ENCODE measurements around the gene FBLIM1. TPM values are rescaled to one million over a fixed set of nuclear protein-coding genes. Genes with fewer than 3 reads are reported as not detected.

FBLIM1 gene
- total RNA-seq, 4 donors from 2014 or later: 140 to 411 (median 311) TPM

- in situ Hi-C loops (cut with MboI; ENCODE audit: low pct_ligation_motif_present in 1 of 4, low pct_unique_long_range_greater_than_20kb in 1 of 4, low sequenced_read_pairs in 3 of 4) (no loop called here), intact Hi-C loops (cut with DNase I; ENCODE audit: low total_unique reads) (no loop called here)
- no peak for DNase-seq
- no peak for TF ChIP-seq POLR2AphosphoS5 (IDR thresholded peaks at IDR 0.05)
- TF ChIP-seq EP300 (IDR thresholded peaks at IDR 0.05; ENCODE audit: low read depth): no peak
- TF ChIP-seq CTCF (IDR thresholded peaks at IDR 0.05): no peak
- TF ChIP-seq POLR2A (IDR thresholded peaks at IDR 0.05): no peak
- Histone ChIP-seq H3K4me3 (no peak overlapping the region), H3K36me3 (peaks cover 0 to 23% (median 8%) of the 10 kb centered on the region in 4 donors), H3K27ac (peak overlapping the region in 3 of 4 donors; percentile 80 to 83 (median 83)), H3K27me3 (no peaks in the 10 kb centered on the region), H3K4me1 (peaks cover 13 to 44% (median 24%) of the 10 kb centered on the region in 4 donors), H3K9me3 (no peaks in the 10 kb centered on the region)
- WGBS, 2 donors (ENCODE audit: low coverage in 1 of 2): 80% methylated on average over 20 of the region's 20 CpGs; no CpG with 5 or more reads in 1 of the 2 donors
These were observed 7.0 kb downstream of the FBLIM1 start for GRCh38 chr1:15765495-15766194.

- WGBS, 2 donors (ENCODE audit: low coverage in 1 of 2): 89% methylated on average over 5 of the region's 5 CpGs; no CpG with 5 or more reads in 1 of the 2 donors
- H3K4me3 ChIP-seq: no peak overlapping the region
- H3K27me3 ChIP-seq: no peaks in the 10 kb centered on the region
- no peak overlapping the region for H3K27ac ChIP-seq
- no peak for TF ChIP-seq POLR2A (IDR thresholded peaks at IDR 0.05)
- no peak for TF ChIP-seq POLR2AphosphoS5 (IDR thresholded peaks at IDR 0.05)
- TF ChIP-seq CTCF (IDR thresholded peaks at IDR 0.05): no peak
- no peak for TF ChIP-seq EP300 (IDR thresholded peaks at IDR 0.05; ENCODE audit: low read depth)
- H3K36me3 ChIP-seq: peaks cover 0 to 32% (median 16%) of the 10 kb centered on the region in 4 donors
- DNase-seq: no peak
- intact Hi-C loops (cut with DNase I; ENCODE audit: low total_unique reads): no loop called here
- H3K9me3 ChIP-seq: no peaks in the 10 kb centered on the region
- in situ Hi-C loops (cut with MboI; ENCODE audit: low pct_ligation_motif_present in 1 of 4, low pct_unique_long_range_greater_than_20kb in 1 of 4, low sequenced_read_pairs in 3 of 4): no loop called here
- peaks cover 10 to 26% (median 19%) of the 10 kb centered on the region in 4 donors for H3K4me1 ChIP-seq
These were observed 9.3 kb downstream of the FBLIM1 start for GRCh38 chr1:15767941-15768340.

GRCh38 chr1:15768388-15768787 lies 9.8 kb downstream of the FBLIM1 start:
- Histone ChIP-seq H3K27ac (no peak overlapping the region), H3K4me1 (peaks cover 10 to 21% (median 16%) of the 10 kb centered on the region in 4 donors), H3K4me3 (no peak overlapping the region), H3K9me3 (no peaks in the 10 kb centered on the region), H3K27me3 (no peaks in the 10 kb centered on the region), H3K36me3 (peaks cover 0 to 35% (median 16%) of the 10 kb centered on the region in 4 donors)
- no peak for DNase-seq
- in situ Hi-C loops (cut with MboI; ENCODE audit: low pct_ligation_motif_present in 1 of 4, low pct_unique_long_range_greater_than_20kb in 1 of 4, low sequenced_read_pairs in 3 of 4) (no loop called here), intact Hi-C loops (cut with DNase I; ENCODE audit: low total_unique reads) (no loop called here)
- TF ChIP-seq POLR2AphosphoS5 (IDR thresholded peaks at IDR 0.05) (no peak), EP300 (IDR thresholded peaks at IDR 0.05; ENCODE audit: low read depth) (no peak), POLR2A (IDR thresholded peaks at IDR 0.05) (no peak), CTCF (IDR thresholded peaks at IDR 0.05) (no peak)
- 80 to 93% methylated on average over 1 to 7 of the region's 7 CpGs for WGBS, 2 donors (ENCODE audit: low coverage in 1 of 2)

GRCh38 chr1:15770313-15770962 lies 11.8 kb downstream of the FBLIM1 start:
- Histone ChIP-seq H3K36me3 (peaks cover 0 to 35% (median 16%) of the 10 kb centered on the region in 4 donors), H3K27ac (no peak overlapping the region)
- DNase-seq: no peak

More at GRCh38 chr1:15770313-15770962, 11.8 kb downstream of the FBLIM1 start:
- intact Hi-C loops (cut with DNase I; ENCODE audit: low total_unique reads) (no loop called here), in situ Hi-C loops (cut with MboI; ENCODE audit: low pct_ligation_motif_present in 1 of 4, low pct_unique_long_range_greater_than_20kb in 1 of 4, low sequenced_read_pairs in 3 of 4) (no loop called here)
- Histone ChIP-seq H3K4me3 (no peak overlapping the region), H3K4me1 (peaks cover 0 to 3% (median under 1%) of the 10 kb centered on the region in 4 donors), H3K9me3 (no peaks in the 10 kb centered on the region), H3K27me3 (no peaks in the 10 kb centered on the region)
- TF ChIP-seq EP300 (IDR thresholded peaks at IDR 0.05; ENCODE audit: low read depth) (no peak), POLR2A (IDR thresholded peaks at IDR 0.05) (no peak), CTCF (IDR thresholded peaks at IDR 0.05) (no peak), POLR2AphosphoS5 (IDR thresholded peaks at IDR 0.05) (no peak)
- WGBS, 2 donors (ENCODE audit: low coverage in 1 of 2): 77 to 85% methylated on average over 2 to 12 of the region's 14 CpGs
